Fibroblast of skin of scalp (primary cell): ENCODE results near the gene PDE12.
A peak's percentile ranks its signal among the peaks of the same experiment; 100 is the strongest.
"Not testable (repeated sequence)": the region's sequence is repeated elsewhere in the genome, so short reads cannot be mapped to it uniquely, and the experiment has no call there.

Source experiments
- DNase-seq: peaks from one replicate; pipeline ENCODE4 v3.0.0-alpha.2; 2013

PDE12 gene

DNA sequence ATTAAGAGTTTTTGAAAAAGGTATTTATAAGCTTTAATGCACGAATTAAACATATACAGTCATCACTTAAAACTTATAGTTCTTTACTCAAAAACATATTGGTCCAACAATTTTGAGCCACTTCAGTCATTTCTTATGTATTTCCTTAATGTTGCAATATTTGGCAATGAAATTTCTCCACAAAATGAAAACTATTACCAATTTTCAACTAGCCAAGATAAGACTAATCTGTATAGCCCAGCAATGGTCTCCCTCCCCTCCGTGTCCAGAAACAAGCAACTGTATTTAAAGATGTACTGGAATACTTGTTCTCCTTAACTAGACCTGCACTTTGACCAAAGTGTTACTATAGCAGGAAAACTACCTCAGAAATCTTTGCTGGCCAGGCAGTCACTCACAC lies 31.8 kb downstream of the PDE12 start:
- no peak for DNase-seq

DNA sequence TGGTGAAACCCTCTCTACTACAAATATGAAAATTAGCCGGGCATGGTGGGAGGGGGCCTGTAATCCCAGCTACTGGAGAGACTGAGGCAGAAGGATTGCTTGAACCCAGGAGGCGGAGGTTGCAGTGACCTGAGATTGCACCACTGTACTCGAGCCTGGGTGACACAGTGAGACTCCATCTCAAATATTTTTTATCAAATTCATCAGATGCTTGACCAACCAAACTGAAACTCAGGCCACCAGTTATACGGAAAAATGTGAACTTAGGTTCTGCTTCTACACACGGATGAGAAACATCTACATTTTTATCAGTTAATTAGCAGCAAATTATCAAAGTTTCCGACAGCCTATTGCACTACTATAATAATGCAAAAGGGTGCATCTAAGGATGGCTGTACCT lies 36.2 kb downstream of the PDE12 start:
- no peak for DNase-seq

DNA sequence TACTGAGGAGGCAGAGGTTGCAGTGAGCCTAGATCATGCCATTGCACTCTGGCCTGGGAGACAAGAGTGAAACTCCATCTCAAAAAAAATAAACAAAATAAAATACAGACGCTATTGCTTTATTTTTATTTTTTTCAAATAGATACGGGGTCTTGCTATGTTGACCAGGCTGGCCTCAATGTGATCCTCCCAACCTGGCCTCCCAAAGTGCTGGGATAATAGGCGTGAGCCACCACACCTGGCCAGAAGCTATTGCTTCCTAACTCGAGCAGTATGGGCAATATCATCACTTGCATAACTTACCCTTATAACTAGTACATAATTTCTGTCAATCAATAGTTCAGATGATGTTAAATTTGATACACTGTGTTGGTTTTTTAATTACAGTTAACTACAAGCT lies 38.1 kb downstream of the PDE12 start:
- DNase-seq: no peak

GRCh38 chr3:57594576-57594975 lies 38.5 kb downstream of the PDE12 start:
- DNase-seq: no peak

GRCh38 chr3:57596495-57597126 lies 40.5 kb downstream of the PDE12 start:
- DNase-seq: peak; percentile 96

DNA sequence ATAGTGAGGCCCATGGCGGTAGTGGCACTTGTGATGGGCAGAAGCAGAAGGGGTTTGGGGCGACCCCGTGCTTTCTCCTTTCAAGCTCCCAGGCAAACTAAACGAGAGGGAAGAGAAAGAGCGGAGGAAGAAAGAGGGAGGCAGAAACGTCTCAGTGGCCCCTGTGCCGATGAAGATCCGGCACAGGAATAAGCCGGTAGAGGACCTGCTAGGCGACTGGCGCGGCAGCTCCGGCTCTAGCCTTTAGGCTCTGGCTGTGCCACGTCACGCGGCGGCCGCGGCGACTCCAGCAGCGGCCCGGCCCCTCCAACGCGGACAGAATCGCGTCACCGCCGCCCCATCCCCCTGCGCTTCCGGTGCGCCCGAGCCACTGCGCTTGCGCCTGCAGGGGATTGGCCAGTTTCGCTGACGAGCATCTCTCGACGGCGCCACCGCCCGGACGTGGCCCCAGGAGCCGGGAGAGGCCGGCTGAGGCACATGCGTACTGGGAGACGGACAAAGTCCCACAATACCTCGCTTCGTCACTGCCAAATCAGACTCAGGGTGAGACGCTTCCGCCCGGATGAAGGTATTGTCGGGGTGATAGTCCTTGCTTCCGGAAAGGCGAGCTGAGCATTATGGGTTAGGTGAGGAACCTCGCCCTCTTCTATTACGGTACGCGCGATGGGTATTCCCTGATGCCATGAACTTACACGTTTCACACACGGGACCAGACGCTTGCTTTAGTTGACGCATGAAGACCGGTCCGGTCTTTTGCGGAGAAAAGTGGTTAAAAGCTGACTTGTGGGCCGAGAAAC lies 41.3 kb downstream of the PDE12 start, which contains the start of gene ARF4:
ARF4 (minus strand) TSS at position 218 of the 797 bp plus-strand sequence; CDS start at position 14, 204 bp downstream.
- peak; percentile 100 for DNase-seq

DNA sequence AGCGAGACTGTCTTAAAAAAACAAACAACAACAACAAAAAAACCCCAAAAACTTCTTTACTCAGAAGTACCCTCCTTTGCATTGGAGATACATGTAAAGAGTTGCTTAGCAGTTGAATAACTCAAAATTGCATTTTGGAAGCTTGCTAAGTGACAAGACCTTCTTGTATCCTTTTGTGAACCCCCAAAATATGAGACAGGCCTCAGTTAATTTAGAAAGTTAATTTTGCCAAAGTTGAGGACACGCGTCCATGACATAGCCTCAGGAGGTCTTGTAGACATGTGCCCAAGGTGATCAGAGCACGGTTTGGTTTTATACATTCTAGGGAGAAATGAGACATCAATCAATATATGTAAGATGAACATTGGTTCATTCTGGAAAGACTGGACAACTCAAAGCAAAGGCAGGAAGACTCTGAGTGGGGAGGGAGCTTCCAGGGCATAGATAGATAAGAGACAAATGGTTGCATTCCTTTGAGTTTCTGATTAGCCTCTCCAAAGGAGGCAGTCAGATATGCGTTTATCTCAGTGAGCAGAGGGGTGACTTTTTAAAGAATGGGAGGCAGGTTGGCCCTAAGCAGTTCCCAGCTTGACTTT lies 42.8 kb downstream of the PDE12 start:
- DNase-seq: no peak

DNA sequence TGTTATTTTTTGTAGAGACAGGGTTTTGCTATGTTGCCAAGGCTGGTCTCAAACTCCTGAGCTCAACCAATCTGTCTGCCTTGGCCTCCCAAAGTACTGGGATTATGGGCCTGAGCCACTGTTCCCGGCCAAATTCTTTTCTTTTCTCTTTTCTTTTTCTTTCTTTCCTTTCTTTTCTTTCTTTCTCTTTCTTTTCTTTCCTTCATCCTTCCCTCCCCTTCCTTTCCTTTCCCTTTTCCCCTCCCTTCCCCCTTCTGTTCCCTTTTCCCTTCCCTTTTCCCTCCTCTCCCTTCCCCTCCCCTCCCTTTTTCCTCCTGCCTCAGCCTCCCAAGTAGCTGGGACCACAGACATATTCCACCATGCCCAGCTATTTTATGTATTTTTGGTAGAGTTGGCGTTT lies 44.1 kb downstream of the PDE12 start:
- no peak for DNase-seq

DNA sequence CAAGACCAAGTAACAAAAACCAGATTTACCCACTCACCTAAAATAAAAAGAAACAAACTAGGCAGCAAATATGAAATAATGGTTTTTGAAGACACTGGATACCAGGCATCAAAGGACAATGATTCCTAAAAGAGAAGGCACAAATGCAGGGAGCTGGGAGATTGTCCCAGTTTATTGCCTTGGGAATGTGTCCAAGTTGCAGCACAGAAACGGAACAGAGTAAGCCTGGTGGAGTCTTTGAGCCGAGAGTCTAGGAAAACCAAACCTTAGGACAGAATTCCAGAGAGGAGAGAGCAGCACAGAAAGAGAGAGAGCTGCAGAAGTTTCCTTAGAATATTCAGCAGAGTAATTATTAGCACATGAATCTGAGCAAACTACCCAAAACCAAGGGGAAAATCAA lies 48.9 kb downstream of the PDE12 start:
- DNase-seq: no peak

DNA sequence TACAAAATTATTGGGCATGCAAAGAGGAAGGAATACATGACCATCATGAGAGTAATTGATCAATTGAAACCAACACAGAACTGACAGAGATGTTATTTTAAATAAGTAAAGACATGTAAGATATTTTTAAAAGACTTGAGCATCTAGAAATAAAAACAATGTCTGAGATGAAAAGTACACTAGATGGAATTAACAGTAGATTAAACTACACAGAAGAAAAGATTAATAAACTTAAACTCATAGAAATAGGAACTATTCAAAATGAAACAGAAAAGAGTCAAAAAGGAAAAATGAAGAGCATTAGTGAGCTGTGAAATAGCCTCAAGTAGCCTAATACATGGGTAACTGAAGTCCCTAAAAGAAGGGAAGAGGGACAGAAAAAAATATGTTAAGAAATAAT lies 49.6 kb downstream of the PDE12 start:
- no peak for DNase-seq

DNA sequence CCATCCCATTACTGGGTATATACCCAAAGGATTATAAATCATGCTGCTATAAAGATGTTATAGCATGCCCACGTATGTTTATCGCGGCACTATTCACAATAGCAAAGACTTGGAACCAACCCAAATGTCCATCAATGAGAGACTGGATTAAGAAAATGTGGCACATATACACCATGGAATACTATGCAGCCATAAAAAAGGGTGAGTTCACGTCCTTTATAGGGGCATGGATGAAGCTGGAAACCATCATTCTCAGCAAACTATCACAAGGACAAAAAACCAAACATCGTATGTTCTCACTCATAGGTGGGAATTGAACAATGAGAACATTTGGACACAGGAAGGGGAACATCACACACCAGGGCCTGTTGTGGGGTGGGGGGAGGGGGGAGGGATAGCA lies 55.8 kb downstream of the PDE12 start:
- DNase-seq: not testable (repeated sequence)

DNA sequence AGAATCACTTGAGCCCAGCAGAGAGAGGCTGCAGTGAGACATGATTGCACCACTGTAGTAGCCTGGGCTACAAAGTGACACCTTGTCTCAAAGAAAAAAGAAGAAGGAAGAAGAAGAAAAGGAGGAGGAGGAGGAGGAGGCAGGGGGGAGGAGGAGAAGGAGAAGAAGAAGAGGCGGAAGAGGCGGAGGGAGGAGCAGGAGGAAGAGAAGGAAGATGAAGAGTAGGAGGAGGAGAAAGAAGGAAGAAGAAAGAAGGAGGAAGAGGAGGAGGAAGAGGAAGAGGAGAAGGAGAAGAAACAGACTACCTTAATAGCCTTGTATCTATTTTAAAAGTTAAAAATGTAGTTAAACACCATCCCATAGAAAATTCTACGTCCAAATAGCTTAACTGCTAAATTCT lies 60.2 kb downstream of the PDE12 start:
- no peak for DNase-seq
